Measurements from ENCODE around the gene SZT2.

SZT2 gene

DNA sequence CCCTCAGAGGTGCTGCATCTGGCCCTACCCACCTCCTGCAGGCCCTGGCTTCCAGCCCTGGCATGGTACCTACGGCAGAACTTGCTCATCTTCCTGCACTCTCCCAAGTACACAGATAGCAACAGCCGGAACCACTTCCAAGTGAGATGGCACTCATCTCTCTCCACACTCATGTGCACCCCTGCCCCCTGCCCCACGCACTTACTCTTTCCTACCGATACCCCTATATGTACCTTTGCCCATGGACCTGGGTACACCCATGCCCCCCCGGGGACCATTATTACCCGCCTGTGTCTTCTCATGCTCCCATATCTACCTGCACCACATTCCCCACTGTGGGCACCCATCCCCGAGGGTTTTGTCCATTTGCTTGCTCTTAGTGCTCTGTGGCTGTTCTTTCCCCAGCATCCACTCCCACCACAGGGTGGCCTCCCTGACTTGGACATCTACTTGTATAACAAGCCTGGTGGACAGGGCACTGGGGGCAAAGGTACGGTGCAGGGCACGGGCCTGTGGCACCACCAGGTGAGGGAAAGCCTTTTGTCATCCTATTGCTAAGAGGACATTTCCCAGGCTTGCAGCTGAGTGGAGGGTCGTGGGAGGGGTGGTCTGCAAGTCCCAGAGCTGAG is 49.4 kb downstream of the SZT2 start:
- in situ Hi-C loops (cut with MboI; ENCODE audit: low pct_unique_long_range_greater_than_20kb, low sequenced_read_pairs, unreplicated experiment): no loop called here
- DNase-seq (ENCODE audit: low spot score): no peak

DNA sequence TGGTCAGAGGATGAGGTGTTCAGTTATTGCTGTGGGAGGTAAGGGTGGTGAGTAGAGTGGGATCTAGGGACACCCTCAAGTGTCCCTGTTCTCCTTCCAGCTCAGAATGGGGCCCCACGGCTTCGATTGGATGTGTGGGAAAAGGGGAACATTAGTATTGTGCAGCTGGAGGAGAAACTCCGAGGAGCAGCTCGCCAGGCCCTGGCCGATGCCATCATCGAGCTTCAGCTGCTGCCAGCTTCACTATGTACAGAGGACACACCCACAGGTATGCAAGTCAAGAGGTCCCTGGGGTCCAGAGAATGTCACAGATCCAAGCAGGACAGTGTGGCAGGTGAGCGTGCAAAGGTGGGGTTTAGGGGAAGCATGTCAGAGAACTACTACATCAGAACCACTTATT is 50.1 kb downstream of the SZT2 start:
- TF ChIP-seq, protein P1, sequence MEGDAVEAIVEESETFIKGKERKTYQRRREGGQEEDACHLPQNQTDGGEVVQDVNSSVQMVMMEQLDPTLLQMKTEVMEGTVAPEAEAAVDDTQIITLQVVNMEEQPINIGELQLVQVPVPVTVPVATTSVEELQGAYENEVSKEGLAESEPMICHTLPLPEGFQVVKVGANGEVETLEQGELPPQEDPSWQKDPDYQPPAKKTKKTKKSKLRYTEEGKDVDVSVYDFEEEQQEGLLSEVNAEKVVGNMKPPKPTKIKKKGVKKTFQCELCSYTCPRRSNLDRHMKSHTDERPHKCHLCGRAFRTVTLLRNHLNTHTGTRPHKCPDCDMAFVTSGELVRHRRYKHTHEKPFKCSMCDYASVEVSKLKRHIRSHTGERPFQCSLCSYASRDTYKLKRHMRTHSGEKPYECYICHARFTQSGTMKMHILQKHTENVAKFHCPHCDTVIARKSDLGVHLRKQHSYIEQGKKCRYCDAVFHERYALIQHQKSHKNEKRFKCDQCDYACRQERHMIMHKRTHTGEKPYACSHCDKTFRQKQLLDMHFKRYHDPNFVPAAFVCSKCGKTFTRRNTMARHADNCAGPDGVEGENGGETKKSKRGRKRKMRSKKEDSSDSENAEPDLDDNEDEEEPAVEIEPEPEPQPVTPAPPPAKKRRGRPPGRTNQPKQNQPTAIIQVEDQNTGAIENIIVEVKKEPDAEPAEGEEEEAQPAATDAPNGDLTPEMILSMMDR (IDR thresholded peaks at IDR 0.05; ENCODE audit: extremely low read depth, insufficient read depth, missing control alignments): no peak
- DNase-seq (ENCODE audit: low spot score): no peak
- in situ Hi-C loops (cut with MboI; ENCODE audit: low pct_unique_long_range_greater_than_20kb, low sequenced_read_pairs, unreplicated experiment): no loop called here

More for the DNA sequence above, 49.4 kb downstream of the SZT2 start:
- TF ChIP-seq, protein P1 (IDR thresholded peaks at IDR 0.05; ENCODE audit: extremely low read depth, insufficient read depth, missing control alignments): no peak

DNA sequence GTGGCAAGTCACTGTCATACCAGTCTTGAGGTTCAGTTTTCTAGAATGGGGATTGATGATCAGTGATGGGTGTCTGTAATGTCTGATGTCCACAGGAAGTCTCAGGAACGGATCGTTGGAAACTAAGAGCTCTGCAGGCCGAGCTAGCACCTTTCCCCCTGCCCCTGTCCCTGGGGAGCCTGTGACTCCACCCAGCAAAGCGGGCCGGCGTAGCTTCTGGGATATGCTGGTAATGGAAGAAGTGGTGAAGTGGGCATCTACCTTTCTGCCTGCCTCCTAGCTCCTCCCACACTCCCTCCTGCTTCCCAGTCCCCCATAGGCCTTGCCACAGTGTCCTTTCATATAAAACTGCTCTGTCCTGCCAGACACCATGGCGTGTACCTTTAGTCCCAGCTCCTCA is 50.7 kb downstream of the SZT2 start:
- in situ Hi-C loops (cut with MboI; ENCODE audit: low pct_unique_long_range_greater_than_20kb, low sequenced_read_pairs, unreplicated experiment): no loop called here
- TF ChIP-seq, protein P1 (IDR thresholded peaks at IDR 0.05; ENCODE audit: extremely low read depth, insufficient read depth, missing control alignments): no peak

DNA sequence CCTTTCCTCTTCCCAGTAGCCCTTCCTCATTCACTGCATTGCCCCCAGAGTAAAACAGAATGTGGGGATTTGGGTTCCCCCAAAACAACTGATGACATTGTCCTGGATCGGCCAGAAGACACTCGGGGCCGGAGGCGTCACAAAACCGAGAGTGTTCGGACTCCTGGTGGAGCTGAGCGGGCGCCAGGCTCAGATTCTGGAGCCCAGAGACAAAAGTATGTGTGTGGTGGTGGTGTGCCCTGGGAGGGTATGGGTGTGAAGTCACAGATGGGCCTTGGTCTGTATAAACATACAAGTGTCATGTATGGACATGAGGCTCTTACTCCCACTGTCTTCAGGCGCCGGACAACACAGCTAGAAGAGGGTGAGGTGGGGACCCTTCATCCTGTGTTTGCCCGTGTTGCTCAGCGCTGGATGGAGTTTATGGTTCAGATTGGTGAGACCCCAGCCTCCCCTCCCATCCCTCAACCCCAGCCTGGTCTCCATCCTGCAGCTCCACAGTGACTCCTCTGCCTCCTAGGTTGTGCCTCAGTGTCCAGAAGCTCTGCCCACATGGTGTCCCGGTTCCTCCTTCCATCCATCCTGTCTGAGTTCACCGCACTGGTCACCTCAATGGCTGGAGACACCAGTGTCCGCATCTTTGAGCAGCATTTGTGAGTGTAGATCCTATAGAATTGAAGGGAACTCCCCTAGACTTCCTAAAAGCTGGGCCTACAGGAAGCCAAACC is 51.6 kb downstream of the SZT2 start:
- no peak for DNase-seq (ENCODE audit: low spot score)
- in situ Hi-C loops (cut with MboI; ENCODE audit: low pct_unique_long_range_greater_than_20kb, low sequenced_read_pairs, unreplicated experiment): no loop called here
- TF ChIP-seq, protein P1 (IDR thresholded peaks at IDR 0.05; ENCODE audit: extremely low read depth, insufficient read depth, missing control alignments): no peak

More for the DNA sequence above, 50.7 kb downstream of the SZT2 start:
- no peak for DNase-seq (ENCODE audit: low spot score)

DNA sequence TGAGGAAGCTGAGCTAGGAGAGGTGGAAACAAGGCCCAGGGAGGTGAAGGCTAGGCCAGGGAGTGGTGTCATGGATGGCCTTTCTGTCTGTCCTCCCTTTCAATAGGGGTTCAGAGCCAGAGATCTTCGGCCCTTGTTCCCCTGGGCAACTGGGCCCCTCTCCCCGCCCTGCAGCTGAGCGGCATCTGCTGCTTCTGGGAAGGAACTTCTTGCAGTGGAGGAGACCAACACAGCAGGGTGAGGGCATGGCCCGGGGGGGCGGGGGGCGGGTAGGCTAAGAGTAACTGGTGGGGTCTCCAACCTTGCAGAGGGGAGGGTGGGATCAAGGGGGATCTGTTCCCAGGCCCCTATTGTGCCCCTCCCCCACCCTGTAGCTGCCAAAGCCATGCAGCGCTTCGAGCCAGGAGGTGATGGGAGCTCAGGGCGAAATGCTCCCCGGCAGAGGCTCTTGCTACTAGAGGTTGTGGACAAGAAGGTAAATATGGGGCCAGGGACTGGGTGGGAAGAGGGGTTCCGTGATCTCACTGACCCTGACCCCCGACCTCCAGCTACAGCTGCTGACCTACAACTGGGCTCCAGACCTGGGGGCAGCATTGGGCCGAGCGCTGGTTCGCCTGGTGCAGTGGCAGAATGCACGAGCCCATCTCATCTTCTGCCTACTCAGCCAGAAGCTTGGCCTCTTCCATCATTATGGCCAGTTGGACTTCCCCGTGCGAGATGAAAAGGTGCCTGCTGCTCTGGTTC is 52.4 kb downstream of the SZT2 start:
- DNase-seq (ENCODE audit: low spot score): no peak
- in situ Hi-C loops (cut with MboI; ENCODE audit: low pct_unique_long_range_greater_than_20kb, low sequenced_read_pairs, unreplicated experiment): no loop called here
- TF ChIP-seq, protein P1 (IDR thresholded peaks at IDR 0.05; ENCODE audit: extremely low read depth, insufficient read depth, missing control alignments): no peak

DNA sequence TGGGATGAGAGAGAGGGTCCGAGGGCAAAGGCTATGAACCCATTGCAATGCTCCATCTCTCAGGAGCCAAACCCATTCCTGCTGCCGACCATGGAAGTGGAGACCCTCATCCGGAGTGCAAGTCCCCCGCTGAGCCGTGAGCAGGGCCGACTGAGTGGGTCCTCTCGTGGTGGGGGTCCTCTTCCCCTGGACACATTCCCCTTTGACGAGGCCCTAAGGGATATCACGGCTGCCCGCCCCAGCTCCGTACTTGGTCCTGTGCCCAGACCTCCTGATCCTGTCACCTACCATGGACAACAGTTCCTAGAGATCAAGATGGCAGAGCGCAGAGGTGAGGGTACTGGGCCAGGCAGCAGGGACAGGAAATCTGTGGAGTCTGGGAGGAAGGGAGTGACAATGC is 53.1 kb downstream of the SZT2 start:
- in situ Hi-C loops (cut with MboI; ENCODE audit: low pct_unique_long_range_greater_than_20kb, low sequenced_read_pairs, unreplicated experiment): no loop called here
- DNase-seq (ENCODE audit: low spot score): no peak
- TF ChIP-seq, protein P1 (IDR thresholded peaks at IDR 0.05; ENCODE audit: extremely low read depth, insufficient read depth, missing control alignments): no peak
